Aorta (tissue), 5 donors: ENCODE measurements around the gene S100P. TPM values are rescaled to one million over a fixed set of nuclear protein-coding genes. Genes with fewer than 3 reads are reported as not detected.
"Not testable (repeated sequence)": the region's sequence is repeated elsewhere in the genome, so short reads cannot be mapped to it uniquely, and the experiment has no call there.

Source experiments
- ATAC-seq: fragments of 200-7000 bp; cut with Tn5 transposase; one replicate; pipeline ENCODE4 v1.9.1; 2022; ENCODE audit warnings: moderate library complexity; ENCODE audit not compliant: low FRiP score
- DNase-seq, 2 donors: peaks; one replicate each; pipeline ENCODE4 v3.0.0-alpha.2; 2020
- H3K27ac ChIP-seq, 2 donors: one replicate each; pipeline ENCODE4 v1.5.1; 2013; ENCODE audit warnings: low read length in 2 of 2, mild to moderate bottlenecking in 2 of 2, moderate library complexity in 2 of 2, control low read depth in 1 of 2, inconsistent platforms in 1 of 2, low read depth in 1 of 2
- H3K27me3 ChIP-seq, 2 donors: one replicate each; pipeline ENCODE4 v1.6.1; 2013; ENCODE audit warnings: control low read depth in 1 of 2, low read length in 1 of 2, mild to moderate bottlenecking in 1 of 2, moderate library complexity in 1 of 2; ENCODE audit not compliant: insufficient read depth in 2 of 2, control insufficient read depth in 1 of 2
- H3K36me3 ChIP-seq, 2 donors: one replicate each; pipeline ENCODE4 v1.6.1; 2013; ENCODE audit warnings: control low read depth in 1 of 2, low read length in 1 of 2, mild to moderate bottlenecking in 1 of 2; ENCODE audit not compliant: insufficient read depth in 2 of 2, control insufficient read depth in 1 of 2
- H3K4me1 ChIP-seq, 2 donors: one replicate each; pipeline ENCODE4 v1.6.1; 2013; ENCODE audit warnings: low read length in 2 of 2, control low read depth in 1 of 2, mild to moderate bottlenecking in 1 of 2, moderate library complexity in 1 of 2; ENCODE audit not compliant: insufficient read depth in 2 of 2, control insufficient read depth in 1 of 2
- H3K4me3 ChIP-seq, 2 donors: one replicate each; pipeline ENCODE4 v1.5.1; 2013; ENCODE audit warnings: low read length in 2 of 2, control low read depth in 1 of 2, mild to moderate bottlenecking in 1 of 2
- H3K9me3 ChIP-seq: one replicate; pipeline ENCODE4 v1.6.1; 2013; ENCODE audit warnings: mild to moderate bottlenecking, low read length; ENCODE audit not compliant: control insufficient read depth
- WGBS, 2 donors: extraction: QIAGEN DNeasy Blood & Tissue Kit; methylation state at CpG; one replicate each; pipeline ENCODE4 v1.1.7; 2013; 5-methylcytosine and 5-hydroxymethylcytosine counted together
- intact Hi-C, 2 donors: fragments of 100-400 bp; cut with DNase I; formaldehyde crosslinking; loops; one replicate each; pipeline versions ENCODE4 v1.14.2 to v1.15.0; 2022
- polyA plus RNA-seq, 2 donors: library from polyadenylated mRNA; stranded (reverse); fragments of 200-250 nt; gene quantifications; one replicate each; pipeline ENCODE4 v1.2.3, GENCODE V29; 2013
- total RNA-seq, 2 donors: library from RNA; stranded (reverse); fragmentation: NEBNext Ultra II Directional; extraction: Animal tissue kit (Norgen Biotek cat#: 25700); gene quantifications; one replicate each; pipeline ENCODE4 v1.2.1, GENCODE V29; 2021
- donor health status: healthy with polysubstance abuse.
- donor health status: Bipolar disorder and iron deficiency.
- donor health status: DM: no; HTN: no; CAD: no.
- donor health status: DM: no; HTN: no; CAD: no.
- donor health status: DM: yes; HTN: yes; CAD: no.

The S100P gene
- total and polyA plus RNA-seq, 4 donors, result 1.9 to 17.2 (median 5.8) TPM

DNA sequence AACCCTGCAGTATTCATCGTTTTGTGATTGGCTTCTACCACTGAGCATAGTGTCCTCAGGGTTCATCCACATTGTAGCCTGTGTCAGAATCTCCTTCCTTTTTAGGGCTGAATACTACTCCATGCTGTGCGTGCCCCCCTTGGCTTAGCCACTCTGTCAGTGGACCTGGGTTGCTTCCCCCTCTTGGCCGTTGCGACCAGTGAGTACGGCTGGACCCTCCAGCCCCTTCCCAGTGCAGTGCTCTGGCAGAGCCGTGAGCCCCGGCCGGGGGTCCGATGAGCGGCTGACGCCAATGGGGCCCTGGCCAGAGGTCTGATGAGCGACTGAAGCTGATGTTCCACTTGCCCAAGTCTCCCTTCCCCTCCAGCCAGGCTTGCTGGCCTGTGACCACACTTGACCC lies 29.2 kb downstream of the S100P start:
- H3K4me3 ChIP-seq, result no peak overlapping the region
- no peaks in the 10 kb centered on the region for H3K36me3 ChIP-seq
- no peak for ATAC-seq
- no peaks in the 10 kb centered on the region for H3K9me3 ChIP-seq
- no peaks in the 10 kb centered on the region for H3K27me3 ChIP-seq
- no peak overlapping the region for H3K27ac ChIP-seq
- no peak for DNase-seq
- intact Hi-C loops, result loop anchor here in 1 of 2 donors (10.0 kb wide), 1 partner anchor 352 kb away; no protein-coding TSS in a partner anchor
- H3K4me1 ChIP-seq, result no peaks in the 10 kb centered on the region
- 91 to 93% methylated on average over 12 of the region's 12 CpGs for WGBS, 2 donors

- no peak overlapping the region for H3K4me3 ChIP-seq
- H3K36me3 ChIP-seq, result no peaks in the 10 kb centered on the region
- WGBS, 2 donors, result 92 to 93% methylated on average over 8 of the region's 8 CpGs
- intact Hi-C loops, result loop anchor here in 1 of 2 donors (10.0 kb wide), 1 partner anchor 351 kb away; no protein-coding TSS in a partner anchor
- no peaks in the 10 kb centered on the region for H3K9me3 ChIP-seq
- H3K27ac ChIP-seq, result no peak overlapping the region
- H3K27me3 ChIP-seq, result no peaks in the 10 kb centered on the region
- H3K4me1 ChIP-seq, result no peaks in the 10 kb centered on the region
- DNase-seq, result no peak
- ATAC-seq, result no peak
These were observed 30.2 kb downstream of the S100P start for GRCh38 chr4:6723851-6724250.

DNA sequence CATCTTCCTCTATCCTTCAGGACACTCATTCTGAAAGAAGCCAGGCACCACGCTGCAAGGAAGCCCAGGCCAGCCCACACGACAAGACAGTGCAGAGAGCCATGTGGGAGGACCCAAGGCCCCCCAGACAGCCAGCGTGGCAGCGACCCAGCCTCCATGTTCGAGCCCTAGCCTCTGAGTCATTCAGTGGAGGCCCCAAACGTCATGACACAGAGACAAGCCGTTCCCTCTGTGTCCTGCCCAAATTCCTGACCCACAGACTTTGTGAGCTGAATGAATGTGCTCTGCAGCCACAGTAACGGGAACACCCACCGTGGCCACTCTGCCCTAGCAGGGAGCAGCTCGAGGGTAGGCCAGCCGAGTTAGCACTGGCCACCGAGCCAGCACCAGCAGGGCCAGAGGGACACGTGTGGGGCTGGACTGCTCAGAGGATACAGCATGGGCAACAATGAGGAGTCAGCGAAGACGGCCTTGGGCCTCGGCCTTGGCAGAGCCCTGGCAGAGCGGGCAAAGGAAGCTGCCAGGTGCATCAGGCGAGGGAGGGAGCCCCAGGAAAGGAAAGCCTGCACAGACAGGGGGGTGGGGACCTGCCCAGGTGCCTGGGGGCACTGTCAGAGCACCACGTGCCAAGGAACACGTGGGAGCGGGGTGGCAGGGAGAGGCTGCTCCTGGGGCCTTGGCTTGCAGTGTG lies 30.9 kb downstream of the S100P start:
- H3K27ac ChIP-seq, result no peak overlapping the region
- DNase-seq, result no peak

DNA sequence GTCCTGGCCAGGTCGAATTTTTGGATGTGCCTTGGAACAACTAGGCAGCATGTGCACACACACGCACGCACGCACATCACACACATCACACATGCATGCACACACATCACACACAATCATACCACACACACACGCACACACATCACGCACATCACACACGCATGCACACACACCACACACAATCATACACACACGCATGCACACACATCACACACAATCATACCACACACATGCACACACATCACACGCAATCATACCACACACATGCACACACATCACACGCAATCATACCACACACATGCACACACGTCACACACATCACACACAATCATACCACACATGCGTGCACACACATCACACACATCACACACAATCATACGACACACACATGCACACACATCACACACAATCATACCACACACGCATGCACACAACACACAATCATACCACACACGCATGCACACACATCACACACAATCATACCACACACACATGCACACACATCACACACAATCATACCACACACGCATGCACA lies 31.8 kb downstream of the S100P start:
- not testable (repeated sequence) for H3K4me1 ChIP-seq, H3K4me3 ChIP-seq, ATAC-seq, H3K27ac ChIP-seq, DNase-seq, H3K36me3 ChIP-seq, H3K9me3 ChIP-seq, H3K27me3 ChIP-seq
- WGBS, 2 donors, result 88 to 93% methylated on average over 16 of the region's 16 CpGs
- intact Hi-C loops, result loop anchor here in 1 of 2 donors (10.0 kb wide), 1 partner anchor 349 kb away; no protein-coding TSS in a partner anchor

More for the DNA sequence above, 30.9 kb downstream of the S100P start:
- H3K4me1 ChIP-seq, result no peaks in the 10 kb centered on the region
- H3K4me3 ChIP-seq, result no peak overlapping the region
- no peaks in the 10 kb centered on the region for H3K27me3 ChIP-seq
- H3K9me3 ChIP-seq, result no peaks in the 10 kb centered on the region
- intact Hi-C loops, result loop anchor here in 1 of 2 donors (10.0 kb wide), 1 partner anchor 350 kb away; no protein-coding TSS in a partner anchor
- no peaks in the 10 kb centered on the region for H3K36me3 ChIP-seq
- no peak for ATAC-seq
- 87 to 93% methylated on average over 20 to 21 of the region's 21 CpGs for WGBS, 2 donors

GRCh38 chr4:6727081-6727942 lies 33.6 kb downstream of the S100P start:
- no peak overlapping the region for H3K27ac ChIP-seq
- no peaks in the 10 kb centered on the region for H3K27me3 ChIP-seq
- H3K4me1 ChIP-seq, result no peaks in the 10 kb centered on the region
- no peaks in the 10 kb centered on the region for H3K36me3 ChIP-seq
- no peaks in the 10 kb centered on the region for H3K9me3 ChIP-seq
- DNase-seq (no peak), ATAC-seq (no peak)
- intact Hi-C loops, result loop anchor here in 1 of 2 donors (10.0 kb wide), 1 partner anchor 347 kb away; no protein-coding TSS in a partner anchor
- no peak overlapping the region for H3K4me3 ChIP-seq
- 28 to 41% methylated on average over 25 to 31 of the region's 31 CpGs for WGBS, 2 donors

DNA sequence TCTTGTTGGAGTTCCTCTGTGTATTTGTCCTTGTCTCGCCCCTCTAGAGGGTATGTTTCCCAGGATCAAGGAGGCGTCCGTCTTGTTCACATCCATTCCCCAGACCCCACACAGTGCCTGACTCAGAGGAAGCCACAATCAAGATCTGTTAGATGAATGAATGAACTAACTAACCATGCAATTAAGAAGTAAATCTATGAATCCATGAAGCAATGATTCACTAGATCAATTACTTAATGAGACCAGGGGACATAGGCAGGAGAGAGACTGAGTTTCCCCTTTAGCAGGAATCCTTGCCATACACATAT lies 34.2 kb downstream of the S100P start:
- Histone ChIP-seq H3K27ac (no peak overlapping the region), H3K27me3 (no peaks in the 10 kb centered on the region), H3K9me3 (no peaks in the 10 kb centered on the region), H3K36me3 (no peaks in the 10 kb centered on the region), H3K4me3 (no peak overlapping the region), H3K4me1 (no peaks in the 10 kb centered on the region)
- 90 to 93% methylated on average over 3 of the region's 3 CpGs for WGBS, 2 donors
- DNase-seq (no peak), ATAC-seq (no peak)
- intact Hi-C loops, result loop anchor here in 1 of 2 donors (10.0 kb wide), 1 partner anchor 347 kb away; no protein-coding TSS in a partner anchor

DNA sequence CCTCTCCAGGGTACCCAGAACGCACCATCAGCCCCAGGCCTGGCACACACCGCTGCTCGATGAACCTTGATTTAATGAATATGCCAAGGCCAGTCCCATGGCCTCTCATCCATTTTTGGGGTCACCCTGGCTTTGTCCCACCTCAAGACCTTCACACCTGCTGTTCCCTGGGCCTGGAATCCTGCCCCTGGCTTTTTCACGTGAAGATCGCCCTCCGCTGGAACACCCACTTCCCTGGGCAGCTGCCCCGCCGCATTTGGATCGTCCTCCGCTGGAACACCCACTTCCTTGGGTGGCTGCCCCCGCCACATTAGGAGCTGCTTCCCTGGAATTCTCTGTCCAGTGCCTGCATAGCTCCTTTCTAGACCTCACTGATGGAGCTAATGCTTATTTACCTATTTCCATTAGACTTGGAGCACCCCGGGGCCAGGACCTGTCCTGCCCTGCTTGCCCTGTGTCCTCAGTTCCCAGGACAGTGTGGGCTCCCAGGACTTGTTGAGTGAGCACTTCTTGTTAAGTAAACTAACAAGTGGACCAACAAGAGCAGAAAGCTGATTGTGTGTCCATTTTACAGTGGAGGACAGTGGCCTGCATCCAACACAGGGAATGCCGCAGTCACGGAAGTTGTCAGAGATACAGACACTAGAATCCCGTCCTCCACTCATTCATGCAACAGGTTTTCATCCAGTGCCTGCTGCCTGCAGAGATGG lies 34.8 kb downstream of the S100P start:
- no peak for ATAC-seq
- no peak overlapping the region for H3K27ac ChIP-seq

DNA sequence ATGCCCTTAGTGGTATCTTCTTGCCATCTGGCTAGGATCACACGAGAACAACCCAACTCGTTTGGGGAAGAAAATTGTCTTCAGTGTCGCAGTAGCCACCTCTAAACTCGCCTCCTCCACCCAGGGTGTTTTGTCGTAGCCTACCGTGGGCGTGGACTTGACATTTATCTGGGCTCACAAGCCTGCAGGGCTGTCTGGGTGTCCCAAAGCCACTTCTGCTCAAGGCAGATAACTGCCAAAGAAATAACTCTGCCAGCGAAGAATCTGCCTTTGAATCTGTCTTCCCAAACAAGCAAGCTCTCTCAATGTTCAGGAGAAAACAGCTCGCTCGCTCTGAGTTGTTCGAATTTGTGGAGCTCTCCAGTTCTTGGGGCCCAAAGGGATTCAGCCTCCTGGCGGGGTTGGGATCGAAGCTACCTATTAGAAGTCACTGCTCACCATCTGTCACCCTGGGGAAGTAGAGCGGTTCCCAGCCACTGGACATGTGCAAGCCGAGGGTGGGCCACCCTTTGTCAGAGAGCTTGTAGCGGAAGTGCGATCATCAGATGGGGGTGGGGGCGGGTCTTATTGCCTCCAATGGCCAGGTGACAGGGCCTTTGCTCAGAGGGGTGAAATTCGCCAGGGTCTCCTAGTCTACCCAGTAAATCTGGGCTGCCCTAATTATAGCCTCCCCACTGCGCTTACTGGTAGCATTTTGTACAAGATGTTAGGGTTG lies 37.1 kb downstream of the S100P start:
- H3K9me3 ChIP-seq, result no peaks in the 10 kb centered on the region
- no peak overlapping the region for H3K27ac ChIP-seq
- no peaks in the 10 kb centered on the region for H3K4me1 ChIP-seq
- H3K4me3 ChIP-seq, result no peak overlapping the region
- H3K27me3 ChIP-seq, result no peaks in the 10 kb centered on the region
- WGBS, 2 donors, result 81% methylated on average over 20 of the region's 20 CpGs
- ATAC-seq, result no peak
- no peak for DNase-seq
- intact Hi-C loops, result loop anchor here (5.0 kb wide), 2 partner anchors 42 to 52 kb away; partner anchors contain the start of gene KIAA0232 (in 1 of the 2)
- H3K36me3 ChIP-seq, result no peaks in the 10 kb centered on the region

More for the DNA sequence above, 34.8 kb downstream of the S100P start:
- Histone ChIP-seq H3K4me3 (no peak overlapping the region), H3K4me1 (no peaks in the 10 kb centered on the region), H3K36me3 (no peaks in the 10 kb centered on the region), H3K9me3 (no peaks in the 10 kb centered on the region), H3K27me3 (no peaks in the 10 kb centered on the region)
- no peak for DNase-seq
- WGBS, 2 donors, result 86 to 91% methylated on average over 15 of the region's 15 CpGs
- intact Hi-C loops, result loop anchor here in 1 of 2 donors (10.0 kb wide), 1 partner anchor 346 kb away; no protein-coding TSS in a partner anchor
